ENCODE data around the gene ZNF609.

Gene ZNF609

DNA sequence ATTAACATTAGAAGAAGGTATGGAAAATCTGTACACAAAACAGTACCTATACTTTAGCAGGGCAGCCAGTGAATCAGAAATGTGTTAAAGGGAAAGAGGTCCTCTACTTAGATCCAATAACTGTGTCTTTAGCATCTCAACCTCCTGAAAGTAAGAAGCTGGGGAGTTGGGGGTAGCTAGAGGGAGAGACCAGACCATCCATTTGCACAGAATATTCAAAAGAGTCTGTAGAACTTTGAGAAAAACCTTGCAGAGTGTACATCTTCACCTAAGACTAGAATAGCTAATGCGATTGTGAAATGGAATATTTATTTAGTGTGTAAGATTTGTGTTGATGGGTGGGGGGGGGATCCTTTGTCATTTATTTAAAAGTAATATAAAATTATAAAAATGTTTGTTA, 190.2 kb downstream of the ZNF609 start:
- DNase-seq (ENCODE audit: low read depth in 2 of 2): no peak

DNA sequence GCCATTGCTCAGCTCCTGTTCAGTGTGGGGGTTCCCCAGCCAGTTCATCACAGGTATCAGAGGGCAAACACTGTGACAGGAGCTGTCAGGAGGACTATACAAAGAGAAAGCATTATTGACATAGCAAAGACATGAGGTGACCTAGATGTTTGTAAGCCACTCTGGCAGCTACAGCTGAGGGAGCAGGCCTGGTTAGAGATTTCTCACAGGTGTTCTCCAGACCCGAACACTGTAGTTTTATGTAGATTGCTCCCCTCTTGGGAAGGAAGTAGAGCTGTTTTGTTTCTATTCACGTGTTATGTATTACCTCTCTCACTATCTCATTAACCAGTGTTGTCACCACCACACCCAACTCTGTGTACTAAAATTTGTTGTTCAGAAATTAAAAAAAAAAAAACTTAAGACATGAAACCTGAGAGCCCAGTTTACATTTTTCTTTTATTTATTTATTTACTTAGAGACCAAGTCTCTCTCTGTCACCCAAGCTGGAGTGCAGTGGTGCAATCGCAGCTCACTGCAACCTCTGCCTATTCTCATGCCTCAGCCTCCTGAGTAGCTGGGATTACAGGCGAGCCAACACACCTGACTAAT, 191.3 kb downstream of the ZNF609 start:
- peak in 1 of 2 donors; percentile 16 for DNase-seq (ENCODE audit: low read depth in 2 of 2)

DNA sequence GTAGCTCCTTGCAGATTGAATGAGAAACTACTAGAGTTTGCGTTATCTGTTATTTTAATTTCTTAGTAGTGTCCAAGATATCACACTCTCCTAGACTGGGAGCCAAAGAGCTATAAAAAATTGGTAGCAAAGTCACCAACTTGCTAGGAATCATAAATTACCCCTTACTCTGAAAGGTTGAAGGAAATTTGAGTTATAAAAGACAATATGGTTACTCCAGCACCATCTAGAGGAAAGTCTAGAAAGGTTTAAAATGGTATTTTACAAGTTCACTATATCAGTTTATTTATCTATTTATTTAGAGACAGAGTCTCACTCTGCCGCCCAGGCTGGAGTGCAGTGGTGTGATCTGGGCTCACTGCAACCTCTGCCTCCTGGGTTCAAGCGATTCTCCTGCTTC, 193.4 kb downstream of the ZNF609 start:
- no peak for DNase-seq (ENCODE audit: low read depth in 2 of 2)

- DNase-seq (ENCODE audit: low read depth in 2 of 2): no peak
Measured at GRCh38 chr15:64656508-64656907, 196.1 kb downstream of the ZNF609 start.

GRCh38 chr15:64665179-64665578, 204.8 kb downstream of the ZNF609 start:
- DNase-seq (ENCODE audit: low read depth in 2 of 2): no peak

- DNase-seq (ENCODE audit: low read depth in 2 of 2): no peak
Measured at GRCh38 chr15:64667736-64668161, 207.4 kb downstream of the ZNF609 start.

- DNase-seq (ENCODE audit: low read depth in 2 of 2): no peak
Measured at GRCh38 chr15:64673866-64674265, 213.5 kb downstream of the ZNF609 start.

DNA sequence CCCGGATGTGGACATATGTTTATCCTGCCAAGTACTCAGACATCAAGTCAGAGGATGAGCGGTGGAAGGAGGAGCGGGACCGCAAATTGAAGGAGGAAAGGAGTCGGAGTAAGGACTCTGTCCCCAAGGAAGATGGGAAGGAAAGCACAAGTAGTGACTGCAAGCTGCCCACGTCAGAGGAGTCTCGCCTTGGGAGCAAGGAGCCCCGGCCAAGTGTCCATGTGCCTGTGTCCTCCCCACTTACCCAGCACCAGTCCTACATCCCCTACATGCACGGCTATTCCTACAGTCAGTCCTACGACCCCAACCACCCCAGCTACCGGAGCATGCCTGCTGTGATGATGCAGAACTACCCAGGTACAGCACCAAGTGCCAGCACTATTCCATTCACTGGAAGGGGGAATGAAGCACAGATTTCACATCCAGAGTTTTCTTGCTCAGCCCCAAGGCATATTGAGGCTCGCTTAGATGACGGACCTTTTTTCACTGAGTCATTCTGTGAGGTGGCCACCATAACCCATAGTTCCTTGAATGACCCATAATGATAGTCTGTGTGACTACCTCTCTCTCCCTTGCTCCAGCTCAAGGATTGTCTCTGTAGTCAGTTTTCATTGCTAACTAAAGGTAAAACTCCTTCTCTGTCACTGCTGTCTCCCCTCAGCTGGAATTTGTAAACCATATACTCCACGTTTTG, 217.9 kb downstream of the ZNF609 start:
- DNase-seq (ENCODE audit: low read depth in 2 of 2): no peak

- no peak for DNase-seq (ENCODE audit: low read depth in 2 of 2)
Measured at GRCh38 chr15:64680097-64680496, 219.7 kb downstream of the ZNF609 start.

DNA sequence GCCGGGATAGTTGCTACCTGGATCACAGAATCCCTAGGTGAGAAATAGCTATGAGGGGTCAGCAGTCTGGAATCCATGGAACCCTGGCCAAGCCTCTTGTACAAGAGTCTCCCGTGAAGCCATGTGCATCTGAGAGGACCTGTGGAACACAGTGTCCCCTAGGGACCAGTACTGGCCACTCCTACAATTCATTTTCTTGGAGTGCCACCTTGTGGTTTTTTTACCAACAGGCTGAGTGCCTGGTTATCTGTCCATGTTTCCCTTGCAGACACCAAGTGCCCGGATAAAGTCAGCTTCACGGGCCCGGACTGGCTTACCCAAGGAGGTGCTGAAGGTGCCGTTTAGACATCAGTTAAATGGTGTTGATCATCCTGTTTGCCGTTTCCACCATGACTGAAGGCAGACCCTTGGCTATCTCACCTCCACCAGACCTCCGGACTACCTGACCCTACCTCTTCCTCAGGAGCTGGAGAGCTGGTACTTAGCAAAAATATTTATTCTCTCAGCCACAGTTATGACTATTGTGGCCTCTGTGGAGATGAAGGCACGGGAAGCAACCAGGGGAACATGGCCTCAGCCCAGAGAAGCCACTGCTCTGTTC, 221.1 kb downstream of the ZNF609 start:
- DNase-seq (ENCODE audit: low read depth in 2 of 2): no peak

GRCh38 chr15:64682255-64682654, 221.9 kb downstream of the ZNF609 start:
- no peak for DNase-seq (ENCODE audit: low read depth in 2 of 2)

DNA sequence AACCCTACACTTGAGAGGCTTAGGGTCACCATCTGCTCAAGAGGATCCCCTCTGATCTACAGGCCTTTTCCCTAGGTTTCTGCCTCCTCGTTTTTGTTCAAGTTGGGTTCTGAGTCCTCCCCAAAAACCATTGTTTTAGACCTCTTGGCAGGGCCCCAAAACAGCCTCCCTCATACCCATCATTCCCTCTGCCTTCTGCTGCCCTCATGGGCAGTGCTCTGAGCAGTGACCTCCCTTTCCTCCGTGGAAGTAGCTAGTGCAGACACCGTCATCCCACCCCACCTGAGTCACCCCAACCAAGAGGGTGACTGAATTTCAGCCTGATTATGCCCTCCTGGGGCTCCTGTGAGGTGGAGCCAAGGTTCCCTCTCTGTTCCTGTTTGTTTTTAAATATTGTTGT, 223.0 kb downstream of the ZNF609 start:
- no peak for DNase-seq (ENCODE audit: low read depth in 2 of 2)

DNA sequence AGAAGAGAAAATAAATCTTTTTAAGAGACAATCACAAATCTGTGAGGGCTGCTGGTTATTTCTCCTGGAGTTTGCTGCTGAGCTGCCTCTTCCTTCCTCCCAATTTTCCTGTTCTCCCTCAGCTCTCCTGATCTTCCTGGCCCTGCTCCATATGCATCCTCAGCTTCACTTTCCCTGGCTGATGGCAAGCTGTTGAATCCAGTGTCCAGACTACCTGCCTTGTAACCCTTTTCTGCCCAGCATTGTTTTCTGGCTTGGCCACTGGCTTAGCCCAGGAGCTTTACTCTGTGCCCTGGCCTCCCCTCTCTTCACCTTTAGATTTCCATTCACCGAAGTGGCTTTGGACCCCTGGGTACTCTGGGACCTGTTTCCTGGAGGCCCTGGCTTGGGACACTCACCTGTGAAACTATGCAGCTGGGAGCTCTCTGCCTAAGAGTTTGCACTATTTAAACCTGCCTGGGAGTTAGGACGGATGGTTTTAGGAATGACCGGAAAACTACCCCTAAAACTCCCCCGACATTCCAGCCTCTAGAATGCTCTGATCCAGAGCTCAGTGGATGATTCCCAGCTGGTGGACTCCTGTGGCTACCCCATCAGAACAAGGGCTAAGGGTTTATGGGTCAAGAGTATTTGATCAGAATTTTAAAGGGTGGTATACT, 225.0 kb downstream of the ZNF609 start:
- no peak for DNase-seq (ENCODE audit: low read depth in 2 of 2)

DNA sequence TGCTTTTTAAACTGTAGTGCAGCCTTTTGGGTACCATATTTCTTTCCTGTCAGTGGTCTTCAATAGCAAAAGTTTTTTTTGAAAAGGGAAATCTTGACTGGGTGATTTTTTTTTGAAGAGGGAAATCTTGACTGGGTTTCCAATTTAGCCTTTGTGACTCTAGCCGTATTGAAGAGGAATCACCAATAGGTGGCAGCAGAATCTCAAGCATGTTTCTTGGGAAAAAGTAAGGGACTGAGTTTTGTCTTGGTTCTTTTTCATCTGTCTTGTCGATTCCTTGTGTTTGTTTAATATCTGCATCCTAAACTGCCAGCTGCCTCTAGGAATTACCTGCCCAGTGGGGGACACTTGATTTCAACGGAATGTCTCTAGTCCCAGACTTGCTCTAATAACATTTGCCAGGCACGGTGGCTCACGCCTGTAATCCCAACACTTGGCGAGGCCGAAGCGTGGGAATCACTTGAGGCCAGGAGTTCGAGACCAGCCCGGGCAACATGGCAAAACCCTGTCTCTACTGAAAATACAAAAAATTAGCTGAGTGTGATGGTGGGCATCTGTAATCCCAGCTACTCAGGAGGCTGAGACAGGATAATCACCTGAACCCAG, 225.9 kb downstream of the ZNF609 start:
- DNase-seq (ENCODE audit: low read depth in 2 of 2): no peak

DNA sequence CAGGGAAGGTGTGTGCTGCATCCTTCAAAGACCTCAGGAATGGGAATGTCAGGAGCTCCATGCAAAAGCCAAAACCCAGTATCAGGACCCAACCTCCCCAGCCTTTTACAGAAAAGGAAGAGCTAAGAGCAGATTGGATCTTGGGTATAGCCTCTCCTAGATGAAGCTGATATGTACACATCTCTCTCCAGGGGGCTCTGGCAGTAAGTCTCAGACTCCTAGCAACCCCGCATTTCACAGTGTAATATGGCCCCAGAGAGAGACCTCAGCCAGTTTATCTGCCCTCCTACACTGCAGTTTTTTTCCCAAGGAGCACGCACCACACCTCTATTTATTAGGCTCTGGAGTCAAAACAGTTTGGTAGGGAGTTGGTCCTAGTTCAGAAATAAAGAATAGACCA, 226.8 kb downstream of the ZNF609 start:
- no peak for DNase-seq (ENCODE audit: low read depth in 2 of 2)

- DNase-seq (ENCODE audit: low read depth in 2 of 2): no peak
Measured at GRCh38 chr15:64687688-64688087, 227.3 kb downstream of the ZNF609 start.

GRCh38 chr15:64688770-64689169, 228.4 kb downstream of the ZNF609 start:
- DNase-seq (ENCODE audit: low read depth in 2 of 2): no peak

GRCh38 chr15:64690008-64690407, 229.6 kb downstream of the ZNF609 start:
- DNase-seq (ENCODE audit: low read depth in 2 of 2): no peak

- no peak for DNase-seq (ENCODE audit: low read depth in 2 of 2)
Measured at GRCh38 chr15:64690578-64691296, 230.4 kb downstream of the ZNF609 start.

GRCh38 chr15:64691896-64692565, 231.7 kb downstream of the ZNF609 start:
- DNase-seq (ENCODE audit: low read depth in 2 of 2): no peak

DNA sequence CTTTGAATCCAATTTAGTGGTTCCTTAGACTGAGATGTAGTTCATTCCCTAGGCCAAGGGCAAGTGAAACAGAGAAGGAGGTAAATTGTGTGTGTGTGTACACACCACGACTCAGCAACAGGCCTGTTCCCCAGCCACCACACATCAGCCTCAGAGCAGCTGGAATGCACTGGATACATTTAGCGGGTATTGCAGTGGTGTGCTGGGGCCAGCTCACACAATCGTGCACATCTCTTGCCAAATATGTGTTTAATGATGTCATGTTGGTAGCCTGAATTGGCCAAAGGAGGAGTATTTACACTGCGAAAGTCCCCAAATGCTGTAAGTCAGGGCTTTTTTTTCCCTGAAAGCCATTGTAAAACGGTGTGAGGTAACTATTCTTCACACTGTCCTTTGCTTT, 232.8 kb downstream of the ZNF609 start:
- no peak for DNase-seq (ENCODE audit: low read depth in 2 of 2)

All from stimulated activated CD8-positive, alpha-beta memory T cell treated with anti-CD3 and anti-CD28 coated beads, Interleukin-2, amount 100 ng/mL, for 48 hours (primary cell).